GM12878 (cell line): ENCODE data around the gene ARHGEF10L.

ENCODE experiments used
- CTCF ChIP-seq, 3 experiments: IDR thresholded peaks in 2 of 3; conservative IDR thresholded peaks in 1 of 3; 2 replicates each; pipeline ENCODE4 v1.5.1; 2011; ENCODE audit warnings: low read depth in 3 of 3, low read length in 3 of 3, mild to moderate bottlenecking in 3 of 3, control low read depth in 2 of 3, moderate library complexity in 2 of 3, inconsistent platforms in 1 of 3, mixed read lengths in 1 of 3; ENCODE audit not compliant: control insufficient read depth in 2 of 3, insufficient read depth in 1 of 3; ENCODE audit errors: extremely low read depth in 1 of 3
- JUND ChIP-seq: IDR thresholded peaks from 2 replicates; pipeline ENCODE4 v1.6.1; 2012; ENCODE audit warnings: low read depth, mild to moderate bottlenecking, low read length, improper control_type of control experiment, moderate library complexity
- MYC ChIP-seq: IDR thresholded peaks from 2 replicates; pipeline ENCODE4 v1.6.1; 2011; ENCODE audit warnings: mild to moderate bottlenecking, low read length, moderate library complexity, inconsistent platforms; ENCODE audit not compliant: insufficient read depth, insufficient replicate concordance, insufficient read length, severe bottlenecking
- YY1 ChIP-seq: IDR thresholded peaks from 2 replicates; pipeline ENCODE4 v1.6.1; 2011; ENCODE audit warnings: low read depth, mild to moderate bottlenecking, low read length

GRCh38 chr1:17643861-17644703 lies 104.6 kb downstream of the ARHGEF10L start:
- no peak for TF ChIP-seq JUND
- no peak for TF ChIP-seq MYC
- TF ChIP-seq CTCF (IDR thresholded peaks at IDR 0.05 in 2 of 3, conservative IDR thresholded peaks at IDR 0.05 in 1 of 3; ENCODE audit: control insufficient read depth in 2 of 3, extremely low read depth in 1 of 3, insufficient read depth in 1 of 3, low read depth in 3 of 3, low read length in 3 of 3), result no peak
- no peak for TF ChIP-seq YY1
